SU-DHL-6 (cell line): ENCODE measurements around the gene SLC2A4RG.

Experiments used
- H2AFZ ChIP-seq: fragments of 200-600 bp; sonication (generic); 2 replicates; pipeline ENCODE4 v1.6.1; 2014; ENCODE audit warnings: low read depth, mild to moderate bottlenecking, moderate library complexity, mixed read lengths, antibody characterized with exemption, low read length; ENCODE audit not compliant: severe bottlenecking
- H3F3A ChIP-seq: fragments of 200-600 bp; shearing (Covaris generic); 2 replicates; pipeline ENCODE4 v1.6.0; 2016; ENCODE audit warnings: antibody characterized with exemption, mild to moderate bottlenecking; ENCODE audit not compliant: insufficient read depth
- H3K27ac ChIP-seq: fragments of 200-600 bp; sonication (generic); 2 replicates; pipeline ENCODE4 v1.5.1; 2016; ENCODE audit warnings: low read depth, mild to moderate bottlenecking, low read length, moderate library complexity, mixed read lengths
- H3K27me3 ChIP-seq: fragments of 200-600 bp; sonication (generic), shearing (Covaris generic); 2 replicates; pipeline ENCODE4 v1.6.0; 2014; ENCODE audit warnings: mild to moderate bottlenecking, low read length
- H3K36me3 ChIP-seq: fragments of 200-600 bp; sonication (generic); 2 replicates; pipeline ENCODE4 v1.6.1; 2014; ENCODE audit warnings: mild to moderate bottlenecking, low read length, mixed read lengths
- H3K4me2 ChIP-seq: fragments of 300-600, 200-600 bp; shearing (Covaris generic), sonication (generic); 2 replicates; pipeline ENCODE4 v1.6.0; 2014; ENCODE audit warnings: low read length, low read depth, mild to moderate bottlenecking; ENCODE audit not compliant: poor library complexity, severe bottlenecking
- H3K4me3 ChIP-seq: fragments of 200-600 bp; sonication (generic); 2 replicates; pipeline ENCODE4 v1.5.1; 2014; ENCODE audit warnings: antibody characterized with exemption, low read length, mild to moderate bottlenecking, mixed read lengths; ENCODE audit not compliant: insufficient read depth, poor library complexity, severe bottlenecking
- H3K79me2 ChIP-seq: fragments of 200-600 bp; sonication (generic); 2 replicates; pipeline ENCODE4 v1.6.1; 2014; ENCODE audit warnings: mild to moderate bottlenecking, low read length, moderate library complexity; ENCODE audit not compliant: insufficient read depth
- H3K9ac ChIP-seq: fragments of 200-600 bp; sonication (generic); 2 replicates; pipeline ENCODE4 v1.7.0; 2014; ENCODE audit warnings: mild to moderate bottlenecking, low read length
- H3K9me2 ChIP-seq: fragments of 200-600 bp; sonication (generic); replicated peaks from 2 replicates; pipeline ENCODE4 v1.6.1; 2014; ENCODE audit warnings: low read length; ENCODE audit not compliant: insufficient read depth
- H3K9me3 ChIP-seq: fragments of 200-600 bp; sonication (generic); 2 replicates; pipeline ENCODE4 v1.6.1; 2014; ENCODE audit warnings: low read length, mixed read lengths; ENCODE audit not compliant: insufficient read depth
- H4K20me1 ChIP-seq: fragments of 200-600 bp; sonication (generic); 2 replicates; pipeline ENCODE4 v1.6.1; 2014; ENCODE audit warnings: low read depth, mild to moderate bottlenecking, antibody characterized with exemption, low read length, moderate library complexity, mixed read lengths
- EZH2phosphoT487 ChIP-seq: fragments of 200-600 bp; sonication (generic), shearing (Covaris generic); conservative IDR thresholded peaks from 2 replicates; pipeline ENCODE4 v1.6.1; 2018; ENCODE audit warnings: mild to moderate bottlenecking, antibody characterized with exemption, low read length, moderate library complexity, mixed read lengths
- TF ChIP-seq, protein P1 (sequence below): fragments of 200-600 bp; sonication (generic); IDR thresholded peaks from one replicate; pipeline ENCODE4 v1.5.1; 2017; ENCODE audit warnings: antibody characterized with exemption, mild to moderate bottlenecking, low read length, moderate library complexity; ENCODE audit not compliant: insufficient read depth, poor library complexity, severe bottlenecking

Gene SLC2A4RG

GRCh38 chr20:63778034-63778752 lies 38.6 kb downstream of the SLC2A4RG start:
- no peaks in the 10 kb centered on the region for H3K9me2 ChIP-seq
- H3K79me2 ChIP-seq, result no peaks in the 10 kb centered on the region
- TF ChIP-seq, protein P1, sequence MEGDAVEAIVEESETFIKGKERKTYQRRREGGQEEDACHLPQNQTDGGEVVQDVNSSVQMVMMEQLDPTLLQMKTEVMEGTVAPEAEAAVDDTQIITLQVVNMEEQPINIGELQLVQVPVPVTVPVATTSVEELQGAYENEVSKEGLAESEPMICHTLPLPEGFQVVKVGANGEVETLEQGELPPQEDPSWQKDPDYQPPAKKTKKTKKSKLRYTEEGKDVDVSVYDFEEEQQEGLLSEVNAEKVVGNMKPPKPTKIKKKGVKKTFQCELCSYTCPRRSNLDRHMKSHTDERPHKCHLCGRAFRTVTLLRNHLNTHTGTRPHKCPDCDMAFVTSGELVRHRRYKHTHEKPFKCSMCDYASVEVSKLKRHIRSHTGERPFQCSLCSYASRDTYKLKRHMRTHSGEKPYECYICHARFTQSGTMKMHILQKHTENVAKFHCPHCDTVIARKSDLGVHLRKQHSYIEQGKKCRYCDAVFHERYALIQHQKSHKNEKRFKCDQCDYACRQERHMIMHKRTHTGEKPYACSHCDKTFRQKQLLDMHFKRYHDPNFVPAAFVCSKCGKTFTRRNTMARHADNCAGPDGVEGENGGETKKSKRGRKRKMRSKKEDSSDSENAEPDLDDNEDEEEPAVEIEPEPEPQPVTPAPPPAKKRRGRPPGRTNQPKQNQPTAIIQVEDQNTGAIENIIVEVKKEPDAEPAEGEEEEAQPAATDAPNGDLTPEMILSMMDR, result no peak
- TF ChIP-seq EZH2phosphoT487, result no peak
- no peaks in the 10 kb centered on the region for H4K20me1 ChIP-seq
- H3K36me3 ChIP-seq, result no peaks in the 10 kb centered on the region
- no peak overlapping the region for H3K4me3 ChIP-seq
- no peak overlapping the region for H3K4me2 ChIP-seq
- no peaks in the 10 kb centered on the region for H3K27me3 ChIP-seq
- no peak overlapping the region for H3K9ac ChIP-seq
- H3F3A ChIP-seq, result peaks cover 5% of the 10 kb centered on the region; the same call in 1 of the 2 replicates
- H3K27ac ChIP-seq, result no peak overlapping the region
- no peak overlapping the region for H2AFZ ChIP-seq
- H3K9me3 ChIP-seq, result no peaks in the 10 kb centered on the region

DNA sequence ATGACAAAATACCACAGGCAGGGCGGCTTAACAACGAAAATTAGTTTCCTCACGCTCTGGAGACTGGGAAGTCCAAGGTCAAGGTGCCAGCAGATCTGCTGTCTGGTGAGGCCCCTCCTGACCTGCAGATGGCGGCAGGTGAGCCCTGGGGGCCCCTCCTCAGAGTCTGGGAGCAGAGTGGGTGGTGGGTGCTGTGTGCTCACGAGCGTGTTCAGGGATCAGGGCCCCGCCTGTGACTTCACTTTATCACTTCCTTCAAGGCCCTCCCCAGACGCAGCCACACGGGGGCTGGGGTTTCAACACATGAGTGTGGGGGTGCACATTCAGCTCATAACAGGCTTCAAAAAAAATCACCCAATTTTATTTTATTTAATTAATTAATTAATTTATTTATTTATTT lies 39.3 kb downstream of the SLC2A4RG start:
- no peak for TF ChIP-seq EZH2phosphoT487
- TF ChIP-seq, protein P1, result no peak

GRCh38 chr20:63781181-63781580 lies 41.6 kb downstream of the SLC2A4RG start:
- Histone ChIP-seq H3K4me3 (no peak overlapping the region), H3F3A (peaks cover 5% of the 10 kb centered on the region; the same call in 1 of the 2 replicates), H3K4me2 (no peak overlapping the region)

More for the DNA sequence above, 39.3 kb downstream of the SLC2A4RG start:
- no peaks in the 10 kb centered on the region for H3K9me3 ChIP-seq
- H2AFZ ChIP-seq, result no peak overlapping the region
- no peak overlapping the region for H3K4me2 ChIP-seq
- no peak overlapping the region for H3K9ac ChIP-seq
- H3K36me3 ChIP-seq, result no peaks in the 10 kb centered on the region
- H3K9me2 ChIP-seq, result no peaks in the 10 kb centered on the region
- H3K79me2 ChIP-seq, result no peaks in the 10 kb centered on the region
- H3K27me3 ChIP-seq, result no peaks in the 10 kb centered on the region
- H3F3A ChIP-seq, result peaks cover 5% of the 10 kb centered on the region; the same call in 1 of the 2 replicates
- H4K20me1 ChIP-seq, result no peaks in the 10 kb centered on the region
- no peak overlapping the region for H3K27ac ChIP-seq
- no peak overlapping the region for H3K4me3 ChIP-seq

More at GRCh38 chr20:63781181-63781580, 41.6 kb downstream of the SLC2A4RG start:
- Histone ChIP-seq H3K27me3 (no peaks in the 10 kb centered on the region), H2AFZ (no peak overlapping the region), H3K9me2 (no peaks in the 10 kb centered on the region), H3K36me3 (no peaks in the 10 kb centered on the region), H3K9me3 (no peaks in the 10 kb centered on the region), H3K9ac (no peak overlapping the region), H4K20me1 (no peaks in the 10 kb centered on the region), H3K79me2 (no peaks in the 10 kb centered on the region), H3K27ac (no peak overlapping the region)
- TF ChIP-seq EZH2phosphoT487, result no peak
- TF ChIP-seq, protein P1, result no peak
